ENCODE measurements around the gene FAM50A.

The FAM50A gene

GRCh38 chrX:154403858-154404257, 40.1 kb upstream of the FAM50A start:
- Histone ChIP-seq H3K27ac (replicated peaks) (no peak overlapping the region), H3K4me3 (replicated peaks; ENCODE audit: insufficient read depth, low read length) (no peak overlapping the region)

GRCh38 chrX:154404625-154405192, 39.2 kb upstream of the FAM50A start:
- Histone ChIP-seq H3K4me3 (replicated peaks; ENCODE audit: insufficient read depth, low read length) (no peak overlapping the region), H3K27ac (replicated peaks) (no peak overlapping the region), H3K27me3 (ENCODE audit: insufficient read depth, poor library complexity, severe bottlenecking) (no peaks in the 10 kb centered on the region)
- no peak for DNase-seq (ENCODE audit: low read depth in 1 of 2, low spot score in 1 of 2)
- TF ChIP-seq REST (IDR thresholded peaks at IDR 0.05; ENCODE audit: insufficient replicate concordance, low read depth): no peak
- no peak for TF ChIP-seq POLR2AphosphoS5 (IDR thresholded peaks at IDR 0.05; ENCODE audit: low read depth)
- no peak for TF ChIP-seq SPI1 (IDR thresholded peaks at IDR 0.05; ENCODE audit: borderline replicate concordance, low read depth)
- no peak for TF ChIP-seq GABPA (IDR thresholded peaks at IDR 0.05; ENCODE audit: low read depth)
- TF ChIP-seq CTCF (IDR thresholded peaks at IDR 0.05; ENCODE audit: insufficient read depth, low read length): no peak

More at GRCh38 chrX:154403858-154404257, 40.1 kb upstream of the FAM50A start:
- no peaks in the 10 kb centered on the region for H3K27me3 ChIP-seq (ENCODE audit: insufficient read depth, poor library complexity, severe bottlenecking)
- no peak for TF ChIP-seq POLR2AphosphoS5 (IDR thresholded peaks at IDR 0.05; ENCODE audit: low read depth)
- no peak for TF ChIP-seq CTCF (IDR thresholded peaks at IDR 0.05; ENCODE audit: insufficient read depth, low read length)
- TF ChIP-seq GABPA (IDR thresholded peaks at IDR 0.05; ENCODE audit: low read depth): no peak
- TF ChIP-seq REST (IDR thresholded peaks at IDR 0.05; ENCODE audit: insufficient replicate concordance, low read depth): no peak
- DNase-seq (ENCODE audit: low read depth in 1 of 2, low spot score in 1 of 2): no peak

GRCh38 chrX:154408659-154409221, 35.2 kb upstream of the FAM50A start:
- no peak for DNase-seq (ENCODE audit: low read depth in 1 of 2, low spot score in 1 of 2)
- peak overlapping the region; percentile 33 for H3K4me3 ChIP-seq (replicated peaks; ENCODE audit: insufficient read depth, low read length)
- no peaks in the 10 kb centered on the region for H3K27me3 ChIP-seq (ENCODE audit: insufficient read depth, poor library complexity, severe bottlenecking)
- H3K27ac ChIP-seq (replicated peaks): peak overlapping the region; percentile 54
- TF ChIP-seq SPI1 (IDR thresholded peaks at IDR 0.05; ENCODE audit: borderline replicate concordance, low read depth): peak; percentile 85
- no peak for TF ChIP-seq REST (IDR thresholded peaks at IDR 0.05; ENCODE audit: insufficient replicate concordance, low read depth)

Data from HL-60 (cell line).